Dermis blood vessel endothelial cell (primary cell): ENCODE measurements around the gene ARIH1. TPM values are rescaled to one million over a fixed set of nuclear protein-coding genes. Genes with fewer than 3 reads are reported as not detected.
"Not testable (repeated sequence)": the region's sequence is repeated elsewhere in the genome, so short reads cannot be mapped to it uniquely, and the experiment has no call there.

Source experiments
- DNase-seq: peaks from one replicate; pipeline ENCODE4 v3.0.0; 2010
- total RNA-seq: library from RNA; depleted of rRNA; stranded (reverse); fragments of >200 nt; gene quantifications from 2 replicates; pipeline ENCODE4 v1.2.3, GENCODE V29; 2014

ARIH1 gene
- 38.6 and 50.4 TPM in 2 replicates for total RNA-seq

- DNase-seq = peak; percentile 98
These were observed at the start of gene ARIH1 for GRCh38 chr15:72473614-72474465. TSS of gene ARIH1 (plus strand) at chr15:72474330. CDS start at chr15:72474640, 310 bp downstream.

GRCh38 chr15:72426753-72427152 is 47.4 kb upstream of the ARIH1 start:
- DNase-seq = no peak

- DNase-seq = no peak
These were observed 36.3 kb upstream of the ARIH1 start for GRCh38 chr15:72437650-72438316.

- DNase-seq = not testable (repeated sequence)
These were observed 31.3 kb upstream of the ARIH1 start for GRCh38 chr15:72442848-72443247.

GRCh38 chr15:72445426-72445825 is 28.7 kb upstream of the ARIH1 start:
- DNase-seq = no peak

GRCh38 chr15:72450805-72451204 is 23.3 kb upstream of the ARIH1 start:
- no peak for DNase-seq

GRCh38 chr15:72451224-72451623 is 22.9 kb upstream of the ARIH1 start:
- DNase-seq = no peak

- no peak for DNase-seq
These were observed 17.4 kb upstream of the ARIH1 start for GRCh38 chr15:72456684-72457083.

GRCh38 chr15:72460402-72460801 is 13.7 kb upstream of the ARIH1 start:
- no peak for DNase-seq

GRCh38 chr15:72463702-72464101 is 10.4 kb upstream of the ARIH1 start:
- DNase-seq = no peak

- DNase-seq = no peak
These were observed 9.9 kb upstream of the ARIH1 start for GRCh38 chr15:72464251-72464650.

GRCh38 chr15:72468103-72468502 is 6.0 kb upstream of the ARIH1 start:
- no peak for DNase-seq

GRCh38 chr15:72472992-72473610 is 1.0 kb upstream of the ARIH1 start:
- DNase-seq = peak; percentile 25

- no peak for DNase-seq
These were observed 359 bp downstream of the ARIH1 start for GRCh38 chr15:72474466-72474911.

- DNase-seq = peak; percentile 84
These were observed 940 bp downstream of the ARIH1 start for GRCh38 chr15:72474912-72475628.

- no peak for DNase-seq
These were observed 1.5 kb downstream of the ARIH1 start for GRCh38 chr15:72475674-72476073.

GRCh38 chr15:72476330-72476729 is 2.2 kb downstream of the ARIH1 start:
- DNase-seq = not testable (repeated sequence)

- no peak for DNase-seq
These were observed 7.0 kb downstream of the ARIH1 start for GRCh38 chr15:72481015-72481659.

- DNase-seq = no peak
These were observed 8.1 kb downstream of the ARIH1 start for GRCh38 chr15:72482275-72482674.

- no peak for DNase-seq
These were observed 9.1 kb downstream of the ARIH1 start for GRCh38 chr15:72483279-72483678.

GRCh38 chr15:72486144-72486543 is 12.0 kb downstream of the ARIH1 start:
- no peak for DNase-seq
